ENCODE results near the gene RASD2.

RASD2 gene

GRCh38 chr22:35568751-35569739 is 28.4 kb downstream of the RASD2 start:
- H3K4me3 ChIP-seq (ENCODE audit: low read length) = no peak overlapping the region
- DNase-seq (ENCODE audit: low read depth) = peak; percentile 80
- TF ChIP-seq CTCF (conservative IDR thresholded peaks at IDR 0.05; ENCODE audit: low read length) = no peak

- no peak for TF ChIP-seq CTCF (conservative IDR thresholded peaks at IDR 0.05; ENCODE audit: low read length)
- H3K4me3 ChIP-seq (ENCODE audit: low read length) = no peak overlapping the region
- DNase-seq (ENCODE audit: low read depth) = no peak
Observed at GRCh38 chr22:35569916-35570315, 29.3 kb downstream of the RASD2 start.

GRCh38 chr22:35570686-35571194 is 30.1 kb downstream of the RASD2 start:
- no peak overlapping the region for H3K4me3 ChIP-seq (ENCODE audit: low read length)
- TF ChIP-seq CTCF (conservative IDR thresholded peaks at IDR 0.05; ENCODE audit: low read length) = no peak
- DNase-seq (ENCODE audit: low read depth) = no peak

GRCh38 chr22:35572556-35572955 is 31.9 kb downstream of the RASD2 start:
- TF ChIP-seq CTCF (conservative IDR thresholded peaks at IDR 0.05; ENCODE audit: low read length) = no peak
- DNase-seq (ENCODE audit: low read depth) = no peak
- no peak overlapping the region for H3K4me3 ChIP-seq (ENCODE audit: low read length)

GRCh38 chr22:35575116-35575748 is 34.6 kb downstream of the RASD2 start:
- TF ChIP-seq CTCF (conservative IDR thresholded peaks at IDR 0.05; ENCODE audit: low read length) = no peak
- DNase-seq (ENCODE audit: low read depth) = no peak
- H3K4me3 ChIP-seq (ENCODE audit: low read length) = no peak overlapping the region

- no peak overlapping the region for H3K4me3 ChIP-seq (ENCODE audit: low read length)
- no peak for TF ChIP-seq CTCF (conservative IDR thresholded peaks at IDR 0.05; ENCODE audit: low read length)
- DNase-seq (ENCODE audit: low read depth) = no peak
Observed at GRCh38 chr22:35576671-35577070, 36.0 kb downstream of the RASD2 start.
